ENCODE data around the gene FOXS1.

Gene FOXS1

DNA sequence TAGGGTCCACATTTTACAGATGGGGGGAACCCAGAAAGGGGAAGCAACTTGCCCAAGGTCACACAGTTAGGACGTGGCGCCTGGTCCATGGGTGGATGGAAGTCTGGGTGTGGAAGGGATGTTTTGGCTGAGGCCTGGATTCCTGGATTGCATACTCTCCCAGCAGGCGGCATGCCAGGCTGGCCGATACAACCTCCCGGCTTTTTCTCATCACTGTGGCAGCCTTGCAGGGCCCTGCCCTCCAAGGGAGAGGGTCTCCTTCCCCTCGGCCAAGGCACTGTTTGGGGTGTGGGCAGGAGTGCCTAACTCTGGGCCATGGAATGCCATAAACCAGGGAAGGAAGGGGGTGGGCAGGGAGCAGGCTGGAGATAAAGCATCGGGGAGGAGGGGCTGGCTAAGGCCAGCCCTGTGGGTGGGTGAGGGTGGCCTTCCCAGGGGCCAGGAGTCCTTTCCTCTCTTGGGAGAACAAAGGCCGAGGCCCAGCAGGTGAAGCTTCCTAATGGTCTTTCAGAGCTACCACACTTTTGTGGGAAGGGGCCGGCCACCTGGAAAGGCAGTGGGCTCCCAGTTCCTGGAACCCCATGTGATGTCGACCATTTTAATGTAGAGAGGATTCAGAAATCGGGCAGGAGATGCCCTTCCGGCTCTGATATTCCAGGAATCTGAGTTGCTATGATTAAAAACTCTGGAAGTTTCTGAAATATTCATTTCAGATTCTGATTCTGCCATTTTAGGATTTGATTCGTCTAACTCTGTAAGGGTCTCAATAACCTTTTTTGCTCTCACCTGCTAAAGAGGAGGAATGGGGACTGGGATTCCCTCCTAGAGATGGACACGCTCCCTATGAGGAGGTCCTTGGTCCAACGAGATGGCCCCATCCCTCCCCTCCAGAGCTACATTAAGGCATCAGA, 4.2 kb downstream of the FOXS1 start:
- H3K4me3 ChIP-seq (replicated peaks; ENCODE audit: low read depth, low read length), result no peak overlapping the region
- DNase-seq (ENCODE audit: low read depth), result peak; percentile 28
- TF ChIP-seq, protein P1, sequence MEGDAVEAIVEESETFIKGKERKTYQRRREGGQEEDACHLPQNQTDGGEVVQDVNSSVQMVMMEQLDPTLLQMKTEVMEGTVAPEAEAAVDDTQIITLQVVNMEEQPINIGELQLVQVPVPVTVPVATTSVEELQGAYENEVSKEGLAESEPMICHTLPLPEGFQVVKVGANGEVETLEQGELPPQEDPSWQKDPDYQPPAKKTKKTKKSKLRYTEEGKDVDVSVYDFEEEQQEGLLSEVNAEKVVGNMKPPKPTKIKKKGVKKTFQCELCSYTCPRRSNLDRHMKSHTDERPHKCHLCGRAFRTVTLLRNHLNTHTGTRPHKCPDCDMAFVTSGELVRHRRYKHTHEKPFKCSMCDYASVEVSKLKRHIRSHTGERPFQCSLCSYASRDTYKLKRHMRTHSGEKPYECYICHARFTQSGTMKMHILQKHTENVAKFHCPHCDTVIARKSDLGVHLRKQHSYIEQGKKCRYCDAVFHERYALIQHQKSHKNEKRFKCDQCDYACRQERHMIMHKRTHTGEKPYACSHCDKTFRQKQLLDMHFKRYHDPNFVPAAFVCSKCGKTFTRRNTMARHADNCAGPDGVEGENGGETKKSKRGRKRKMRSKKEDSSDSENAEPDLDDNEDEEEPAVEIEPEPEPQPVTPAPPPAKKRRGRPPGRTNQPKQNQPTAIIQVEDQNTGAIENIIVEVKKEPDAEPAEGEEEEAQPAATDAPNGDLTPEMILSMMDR (IDR thresholded peaks at IDR 0.05; ENCODE audit: low read length, missing control alignments), result no peak

DNA sequence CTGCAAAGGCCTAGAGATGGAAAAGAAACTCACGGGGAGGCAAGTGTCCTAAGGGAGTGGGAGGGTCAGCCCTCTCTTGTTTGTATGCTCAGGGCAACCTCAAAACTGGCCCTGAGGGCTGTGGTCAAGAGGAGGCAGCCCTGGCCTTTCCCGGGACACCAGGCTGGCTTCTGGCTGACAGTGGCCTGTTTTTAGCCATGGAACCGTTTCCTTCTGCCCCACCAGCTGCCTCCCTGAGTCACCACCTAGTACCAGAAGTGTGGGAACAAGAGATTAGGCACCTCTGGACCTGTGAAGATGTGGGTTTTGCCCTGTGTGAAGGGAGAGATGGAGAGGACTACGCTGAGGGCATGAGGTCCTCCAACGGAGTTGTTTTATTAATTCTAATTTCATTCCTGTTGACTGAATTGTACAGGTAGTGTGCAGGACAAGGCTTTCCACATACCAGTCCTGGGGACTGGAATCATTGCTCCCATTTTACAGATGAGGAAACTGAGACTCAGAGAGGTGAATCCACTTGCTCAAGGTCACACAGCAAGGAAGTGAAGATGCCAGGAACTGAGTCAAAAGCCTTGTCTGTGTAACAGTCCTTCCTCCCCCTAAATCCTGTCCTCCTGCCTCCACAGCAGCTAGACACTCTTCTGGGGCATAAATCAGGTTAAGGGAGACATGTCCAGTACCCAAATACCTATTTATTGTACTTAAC, 5.5 kb downstream of the FOXS1 start:
- no peak overlapping the region for H3K4me3 ChIP-seq (replicated peaks; ENCODE audit: low read depth, low read length)
- TF ChIP-seq, protein P1 (IDR thresholded peaks at IDR 0.05; ENCODE audit: low read length, missing control alignments), result no peak
- DNase-seq (ENCODE audit: low read depth), result no peak

DNA sequence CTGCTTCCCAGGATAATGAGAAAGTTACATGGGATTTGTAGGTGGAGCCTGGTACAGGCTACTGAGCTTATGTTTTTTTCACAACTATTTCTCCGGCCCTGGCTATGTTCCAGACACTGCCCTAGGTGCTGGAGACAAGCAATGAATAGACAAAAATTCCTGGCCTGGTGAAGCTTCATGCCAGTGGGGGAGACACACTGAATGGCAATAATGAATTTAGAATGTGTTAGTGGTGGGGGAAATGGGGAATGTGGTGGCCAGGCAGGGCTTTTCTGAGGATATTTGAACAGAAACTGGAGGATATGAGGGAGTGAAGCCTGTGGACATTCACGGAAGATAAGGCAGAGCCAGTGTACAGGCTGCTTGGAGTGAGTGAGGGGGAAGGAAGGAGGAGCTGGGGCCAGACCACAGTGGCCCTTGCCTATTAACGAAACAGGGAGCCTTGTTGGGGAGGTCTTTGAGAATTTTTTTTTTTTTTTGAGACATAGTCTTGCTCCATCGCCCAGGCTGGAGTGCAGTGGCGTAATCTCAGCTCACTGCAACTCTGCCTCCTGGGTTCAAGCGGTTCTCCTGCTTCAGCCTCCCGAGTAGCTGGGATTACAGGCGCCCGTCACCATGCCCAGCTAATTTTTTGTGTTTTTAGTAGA, 6.6 kb downstream of the FOXS1 start:
- TF ChIP-seq, protein P1 (IDR thresholded peaks at IDR 0.05; ENCODE audit: low read length, missing control alignments), result no peak
- DNase-seq (ENCODE audit: low read depth), result peak; percentile 70
- no peak overlapping the region for H3K4me3 ChIP-seq (replicated peaks; ENCODE audit: low read depth, low read length)

DNA sequence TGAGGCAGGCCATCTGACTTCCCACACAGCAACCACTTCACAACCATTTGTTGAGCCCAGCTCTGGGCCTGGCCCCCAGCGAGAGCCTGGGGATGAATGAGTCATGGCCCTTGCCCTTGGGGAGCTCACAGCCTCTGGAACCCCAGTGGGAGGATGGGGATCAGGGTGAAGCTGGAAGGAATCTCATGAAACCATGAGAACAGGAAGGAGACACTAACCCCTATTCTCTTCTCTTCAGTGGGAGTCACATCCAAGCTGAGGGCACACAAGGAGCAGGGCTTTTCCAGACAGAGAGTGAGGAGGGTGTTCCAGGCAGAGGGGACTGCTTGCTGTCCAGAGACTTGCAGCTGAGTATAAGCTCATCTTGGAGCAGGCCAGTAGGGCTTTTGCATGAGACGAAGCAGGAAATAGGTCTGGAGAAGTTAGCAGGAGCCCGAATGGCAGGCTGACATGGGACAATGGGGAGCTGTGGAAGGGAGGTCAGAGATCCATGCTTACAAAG, 7.5 kb downstream of the FOXS1 start:
- DNase-seq (ENCODE audit: low read depth), result peak; percentile 54
- TF ChIP-seq, protein P1 (IDR thresholded peaks at IDR 0.05; ENCODE audit: low read length, missing control alignments), result no peak
- no peak overlapping the region for H3K4me3 ChIP-seq (replicated peaks; ENCODE audit: low read depth, low read length)

DNA sequence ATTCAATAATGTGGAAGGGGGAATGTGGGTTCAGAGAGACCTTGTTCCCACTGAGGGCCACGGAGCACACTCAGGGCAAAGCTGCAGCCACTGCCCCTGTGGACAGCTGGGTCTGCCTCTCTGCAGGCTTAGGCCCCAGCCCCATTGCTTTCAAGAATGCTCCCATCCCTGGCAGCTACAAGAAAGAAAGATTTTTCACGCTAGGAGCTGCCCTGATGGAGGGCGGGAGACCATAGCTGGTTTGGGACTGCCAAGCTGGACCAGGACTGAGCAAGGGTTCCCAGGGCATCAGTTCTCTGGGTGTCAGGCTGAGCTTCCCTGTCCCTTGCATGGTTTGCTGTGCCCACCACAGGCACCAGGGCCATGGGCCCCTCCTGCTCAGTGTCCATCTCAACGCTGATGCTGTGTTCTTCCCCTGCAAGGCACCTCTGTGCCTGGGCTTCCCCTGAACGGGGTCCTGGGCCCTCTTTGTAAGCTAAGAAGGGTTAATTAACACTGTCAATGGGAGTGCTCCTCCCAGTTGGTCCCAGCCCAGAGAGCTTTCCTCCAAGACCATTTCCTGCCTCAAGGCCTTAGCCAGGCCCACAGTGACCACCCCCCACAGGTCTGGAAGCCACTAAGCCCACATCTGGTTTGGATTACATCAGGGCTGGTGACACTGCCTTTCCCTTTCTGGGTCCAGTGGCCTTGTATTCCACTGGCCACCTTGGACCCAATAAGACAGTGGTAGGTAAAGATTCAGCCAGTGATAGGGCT, 8.4 kb downstream of the FOXS1 start:
- TF ChIP-seq, protein P1 (IDR thresholded peaks at IDR 0.05; ENCODE audit: low read length, missing control alignments), result no peak
- DNase-seq (ENCODE audit: low read depth), result no peak
- no peak overlapping the region for H3K4me3 ChIP-seq (replicated peaks; ENCODE audit: low read depth, low read length)

Measured in fibroblast of pulmonary artery (primary cell).